Measurements from ENCODE around the gene AUTS2. TPM values are rescaled to one million over a fixed set of nuclear protein-coding genes. Genes with fewer than 3 reads are reported as not detected.

The AUTS2 gene
- total RNA-seq, 1 donor from 2014 or later: 56.0 TPM

GRCh38 chr7:70619130-70619529 lies 1020.9 kb downstream of the AUTS2 start:
- H3K27me3 ChIP-seq: no peaks in the 10 kb centered on the region
- ATAC-seq (no peak), DNase-seq (no peak)
- H3K36me3 ChIP-seq: no peaks in the 10 kb centered on the region
- intact Hi-C loops (cut with DNase I): no loop called here
- no peak overlapping the region for H3K4me3 ChIP-seq
- no peaks in the 10 kb centered on the region for H3K9me3 ChIP-seq
- no peaks in the 10 kb centered on the region for H3K4me1 ChIP-seq
- no peak for TF ChIP-seq CTCF (IDR thresholded peaks at IDR 0.05)
- H3K27ac ChIP-seq: no peak overlapping the region

GRCh38 chr7:70619659-70620058 lies 1021.4 kb downstream of the AUTS2 start:
- no peaks in the 10 kb centered on the region for H3K36me3 ChIP-seq
- H3K27ac ChIP-seq: no peak overlapping the region
- H3K4me1 ChIP-seq: no peaks in the 10 kb centered on the region
- no peaks in the 10 kb centered on the region for H3K9me3 ChIP-seq
- H3K27me3 ChIP-seq: no peaks in the 10 kb centered on the region
- no peak for TF ChIP-seq CTCF (IDR thresholded peaks at IDR 0.05)
- H3K4me3 ChIP-seq: no peak overlapping the region
- ATAC-seq (no peak), DNase-seq (no peak)
- intact Hi-C loops (cut with DNase I): no loop called here

GRCh38 chr7:70620333-70621055 lies 1022.2 kb downstream of the AUTS2 start:
- no peak for ATAC-seq
- Histone ChIP-seq H3K4me3 (no peak overlapping the region), H3K36me3 (no peaks in the 10 kb centered on the region), H3K9me3 (no peaks in the 10 kb centered on the region), H3K4me1 (no peaks in the 10 kb centered on the region), H3K27ac (no peak overlapping the region), H3K27me3 (no peaks in the 10 kb centered on the region)
- no peak for DNase-seq
- intact Hi-C loops (cut with DNase I): no loop called here
- no peak for TF ChIP-seq CTCF (IDR thresholded peaks at IDR 0.05)

GRCh38 chr7:70621954-70622600 lies 1023.8 kb downstream of the AUTS2 start:
- no peaks in the 10 kb centered on the region for H3K9me3 ChIP-seq
- no peaks in the 10 kb centered on the region for H3K27me3 ChIP-seq
- H3K4me1 ChIP-seq: no peaks in the 10 kb centered on the region
- H3K4me3 ChIP-seq: no peak overlapping the region
- no peak overlapping the region for H3K27ac ChIP-seq
- intact Hi-C loops (cut with DNase I): no loop called here
- no peaks in the 10 kb centered on the region for H3K36me3 ChIP-seq
- no peak for TF ChIP-seq CTCF (IDR thresholded peaks at IDR 0.05)
- ATAC-seq: no peak
- no peak for DNase-seq

- H3K27me3 ChIP-seq: no peaks in the 10 kb centered on the region
- no peak for TF ChIP-seq CTCF (IDR thresholded peaks at IDR 0.05)
- ATAC-seq: no peak
- no peaks in the 10 kb centered on the region for H3K36me3 ChIP-seq
- no peaks in the 10 kb centered on the region for H3K4me1 ChIP-seq
- intact Hi-C loops (cut with DNase I): no loop called here
- no peak for DNase-seq
- no peak overlapping the region for H3K4me3 ChIP-seq
- no peak overlapping the region for H3K27ac ChIP-seq
- no peaks in the 10 kb centered on the region for H3K9me3 ChIP-seq
Measured at GRCh38 chr7:70622936-70623335, 1024.7 kb downstream of the AUTS2 start.
